GM12878 (cell line): ENCODE results near the gene LARP6. TPM values are rescaled to one million over a fixed set of nuclear protein-coding genes. Genes with fewer than 3 reads are reported as not detected.

Source experiments
- ATAC-seq: fragments of 200-7000 bp; cut with Tn5 transposase; 3 replicates; pipeline ENCODE4 v1.9.1; 2020; ENCODE audit warnings: mild to moderate bottlenecking, moderate library complexity
- BruUV-seq: library from RNA; stranded (reverse); fragments of 400-500 nt; replicated peaks from 2 replicates; lab custom pipeline; 2021; lab: Mats Ljungman, UMichigan
- CTCF ChIA-PET: fragments of 300-600 bp; sonication (Branson Sonifier 250); formaldehyde crosslinking; extraction: SDS; loops from one replicate; lab custom pipeline; 2021; ENCODE audit warnings: inconsistent platforms; lab: Yijun Ruan, JAX
- POLR2A ChIA-PET: fragments of 350-600 bp; formaldehyde crosslinking; extraction: SDS; loops from one replicate; lab custom pipeline; 2021; ENCODE audit warnings: inconsistent platforms; lab: Charles Lee
- RAD21 ChIA-PET: fragments of 300-600 bp; sonication (Branson Sonifier 250); formaldehyde crosslinking; loops from one replicate; lab custom pipeline; 2023; ENCODE audit warnings: antibody characterized with exemption; ENCODE audit not compliant: unreplicated experiment; lab: Charles Lee
- SMC1A ChIA-PET: fragments of 300-600 bp; sonication (Branson Sonifier 250); formaldehyde crosslinking; loops from one replicate; lab custom pipeline; 2023; ENCODE audit not compliant: unreplicated experiment, uncharacterized antibody; lab: Charles Lee
- DNase-seq: peaks from one replicate; pipeline ENCODE4 v3.0.0-alpha.2; 2011; ENCODE audit warnings: low read depth, low spot score
- FAIRE-seq: peaks from 3 replicates; lab custom pipeline; 2011; peaks lifted over from hg19 to GRCh38; lab: Jason Lieb, UNC
- H2AFZ ChIP-seq: 2 replicates; pipeline ENCODE4 v1.6.0; 2011; ENCODE audit warnings: low read depth, low read length, control low read depth; ENCODE audit not compliant: control insufficient read depth
- H3K27ac ChIP-seq: 2 replicates; pipeline ENCODE4 v1.5.1; 2011; ENCODE audit warnings: control low read depth; ENCODE audit not compliant: control insufficient read depth, insufficient read depth
- H3K27me3 ChIP-seq, 2 experiments: replicated peaks in 1 of 2; 2 replicates each; pipeline versions ENCODE4 v1.6.0 to v1.6.1; 2011; ENCODE audit warnings: low read length in 1 of 2; ENCODE audit not compliant: control insufficient read depth in 2 of 2, insufficient read depth in 2 of 2
- H3K36me3 ChIP-seq, 2 experiments: 2 replicates each; pipeline ENCODE4 v1.5.1; 2011; ENCODE audit warnings: low read length in 1 of 2; ENCODE audit not compliant: control insufficient read depth in 2 of 2, insufficient read depth in 2 of 2
- H3K4me1 ChIP-seq: 2 replicates; pipeline ENCODE4 v1.6.1; 2011; ENCODE audit warnings: mild to moderate bottlenecking, low read length, moderate library complexity, mixed read lengths; ENCODE audit not compliant: control insufficient read depth, insufficient read depth
- H3K4me2 ChIP-seq: 2 replicates; pipeline ENCODE4 v1.6.0; 2011; ENCODE audit warnings: control low read depth; ENCODE audit not compliant: control insufficient read depth, insufficient read depth
- H3K4me3 ChIP-seq: fragments of 200-600 bp; sonication (generic); 2 replicates; pipeline ENCODE4 v1.5.1; 2016
- H3K79me2 ChIP-seq: 2 replicates; pipeline ENCODE4 v1.6.0; 2011; ENCODE audit warnings: low read length; ENCODE audit not compliant: control insufficient read depth, insufficient read depth
- H3K9ac ChIP-seq: 2 replicates; pipeline ENCODE4 v1.8.0; 2011; ENCODE audit warnings: low read length, control low read depth, mixed read lengths; ENCODE audit not compliant: control insufficient read depth, insufficient read depth
- H3K9me3 ChIP-seq: replicated peaks from 3 replicates; pipeline ENCODE4 v1.5.1; 2011; ENCODE audit warnings: mild to moderate bottlenecking, low read length; ENCODE audit not compliant: control insufficient read depth, insufficient read depth
- H4K20me1 ChIP-seq: 2 replicates; pipeline ENCODE4 v1.6.0; 2011; ENCODE audit not compliant: control insufficient read depth, insufficient read depth
- EGR1 ChIP-seq, 2 experiments: IDR thresholded peaks; 1 replicate in 1 of 2; 2 replicates in 1 of 2; pipeline ENCODE4 v1.6.1; 2011 to 2012; ENCODE audit warnings: low read depth in 2 of 2, low read length in 2 of 2, borderline replicate concordance in 1 of 2, mild to moderate bottlenecking in 1 of 2, moderate library complexity in 1 of 2
- NR2F1 ChIP-seq: fragments of 450-650 bp; conservative IDR thresholded peaks from 2 replicates; pipeline ENCODE4 v1.6.1; 2017; ENCODE audit warnings: mild to moderate bottlenecking
- POLR2AphosphoS5 ChIP-seq: IDR thresholded peaks from 2 replicates; pipeline ENCODE4 v1.6.1; 2011; ENCODE audit warnings: mild to moderate bottlenecking, low read length, inconsistent platforms
- SREBF1 ChIP-seq: IDR thresholded peaks from 2 replicates; pipeline ENCODE4 v1.6.1; 2012; ENCODE audit warnings: mild to moderate bottlenecking, low read length
- WGBS: methylation state at CpG from one replicate; pipeline ENCODE4 v1.1.6; 2016; ENCODE audit warnings: low lambda C conversion rate; ENCODE audit not compliant: insufficient replicate concordance, insufficient coverage; ENCODE audit errors: missing lambda C conversion rate; 5-methylcytosine and 5-hydroxymethylcytosine counted together
- in situ Hi-C: fragments of 300-500 bp; cut with MboI; formaldehyde crosslinking; loops from 9 replicates; pipeline ENCODE4 v1.14.3; 2018; ENCODE audit warnings: mixed read lengths
- intact Hi-C: fragments of 100-400 bp; cut with micrococcal nuclease; formaldehyde crosslinking; loops from one replicate; pipeline ENCODE4 v1.14.2; 2022; ENCODE audit not compliant: unreplicated experiment
- polyA plus RNA-seq, 11 experiments: library from polyadenylated mRNA; depleted of rRNA in 4 of 11; unstranded in 6 of 11; stranded (reverse) in 5 of 11; fragments of >200 nt; fragmentation: Nextera tagmentation in 4 of 11; fragmentation: Illumina TruSeq in 1 of 11; extraction: Ambion mirVana in 4 of 11; extraction: Trizol in 1 of 11; gene quantifications; 1 replicate in 1 of 11; 2 replicates in 10 of 11; pipeline versions ENCODE4 v1.2.1 to v1.2.3, GENCODE V29; 2011 to 2016; ENCODE audit warnings: inconsistent platforms in 2 of 11, missing spikeins in 2 of 11, low read depth in 1 of 11
- total RNA-seq, 4 experiments: library from RNA; depleted of rRNA in 3 of 4; stranded (reverse); fragments of >200 nt in 3 of 4; fragmentation: Illumina TruSeq in 1 of 4; extraction: Trizol in 1 of 4; gene quantifications; 2 replicates each; pipeline versions ENCODE4 v1.2.1 to v1.2.3, GENCODE V29; 2013 to 2021
- TF ChIP-seq, protein P1 (sequence below): IDR thresholded peaks from 2 replicates; pipeline ENCODE4 v1.6.1; 2011; ENCODE audit warnings: mild to moderate bottlenecking, low read depth, low read length, moderate library complexity; ENCODE audit not compliant: insufficient replicate concordance
- TF ChIP-seq, protein P2 (sequence below): IDR thresholded peaks from 2 replicates; pipeline ENCODE4 v1.6.1; 2011; ENCODE audit warnings: borderline replicate concordance, low read depth, mild to moderate bottlenecking, moderate library complexity, mixed read lengths, low read length; ENCODE audit not compliant: insufficient read depth; ENCODE audit errors: extremely low read length
- TF ChIP-seq, protein P3 (sequence below): IDR thresholded peaks from 2 replicates; pipeline ENCODE4 v1.6.1; 2011; ENCODE audit warnings: low read depth, low read length, improper control_type of control experiment, borderline replicate concordance

Gene LARP6
- total and polyA plus RNA-seq, 10 of the 15 experiments (the other 5 are each of a cell fraction or from before 2014, with no cell fraction given) = 0.74 to 14.6 (median 3.9) TPM

GRCh38 chr15:70876683-70877082 lies 22.7 kb upstream of the LARP6 start (continued):
- TF ChIP-seq, protein P1, sequence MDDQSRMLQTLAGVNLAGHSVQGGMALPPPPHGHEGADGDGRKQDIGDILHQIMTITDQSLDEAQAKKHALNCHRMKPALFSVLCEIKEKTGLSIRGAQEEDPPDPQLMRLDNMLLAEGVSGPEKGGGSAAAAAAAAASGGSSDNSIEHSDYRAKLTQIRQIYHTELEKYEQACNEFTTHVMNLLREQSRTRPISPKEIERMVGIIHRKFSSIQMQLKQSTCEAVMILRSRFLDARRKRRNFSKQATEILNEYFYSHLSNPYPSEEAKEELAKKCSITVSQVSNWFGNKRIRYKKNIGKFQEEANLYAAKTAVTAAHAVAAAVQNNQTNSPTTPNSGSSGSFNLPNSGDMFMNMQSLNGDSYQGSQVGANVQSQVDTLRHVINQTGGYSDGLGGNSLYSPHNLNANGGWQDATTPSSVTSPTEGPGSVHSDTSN = no peak
- TF ChIP-seq EGR1 (IDR thresholded peaks at IDR 0.05; ENCODE audit: borderline replicate concordance in 1 of 2, low read depth in 2 of 2, low read length in 2 of 2) (no peak), POLR2AphosphoS5 (no peak)

DNA sequence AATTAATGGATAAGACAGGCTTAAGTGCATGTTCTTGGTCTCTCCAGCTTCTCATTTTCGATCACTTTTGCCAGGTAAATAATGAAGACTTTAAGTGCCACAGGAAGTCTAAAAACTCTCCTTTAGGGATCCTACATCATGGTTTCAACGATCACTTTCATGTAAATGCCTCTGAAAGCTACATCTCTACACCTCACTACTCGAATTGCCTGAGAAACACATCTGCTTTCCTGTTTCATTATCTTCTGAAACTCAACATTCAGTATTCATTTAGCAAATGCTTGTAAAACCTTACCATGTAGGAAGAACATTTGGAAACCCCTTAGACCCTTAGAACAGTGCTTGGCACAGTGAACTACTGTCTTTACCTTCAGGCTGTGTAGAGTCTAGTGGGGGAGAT lies 22.1 kb upstream of the LARP6 start:
- Histone ChIP-seq H3K9me3 (no peaks in the 10 kb centered on the region), H3K27me3 (no peaks in the 10 kb centered on the region), H2AFZ (peak overlapping the region; percentile 54), H3K27ac (peak overlapping the region; percentile 61), H3K79me2 (no peaks in the 10 kb centered on the region), H3K36me3 (no peaks in the 10 kb centered on the region), H3K4me2 (peak overlapping the region; percentile 75), H4K20me1 (no peaks in the 10 kb centered on the region), H3K4me1 (peaks cover 11% of the 10 kb centered on the region), H3K9ac (no peak overlapping the region), H3K4me3 (no peak overlapping the region)
- ATAC-seq (peak; percentile 36), DNase-seq (no peak), FAIRE-seq (peak; percentile 75)
- TF ChIP-seq NR2F1 (no peak), SREBF1 (no peak)
- TF ChIP-seq, protein P2, sequence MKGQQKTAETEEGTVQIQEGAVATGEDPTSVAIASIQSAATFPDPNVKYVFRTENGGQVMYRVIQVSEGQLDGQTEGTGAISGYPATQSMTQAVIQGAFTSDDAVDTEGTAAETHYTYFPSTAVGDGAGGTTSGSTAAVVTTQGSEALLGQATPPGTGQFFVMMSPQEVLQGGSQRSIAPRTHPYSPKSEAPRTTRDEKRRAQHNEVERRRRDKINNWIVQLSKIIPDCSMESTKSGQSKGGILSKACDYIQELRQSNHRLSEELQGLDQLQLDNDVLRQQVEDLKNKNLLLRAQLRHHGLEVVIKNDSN = no peak
- TF ChIP-seq, protein P3, sequence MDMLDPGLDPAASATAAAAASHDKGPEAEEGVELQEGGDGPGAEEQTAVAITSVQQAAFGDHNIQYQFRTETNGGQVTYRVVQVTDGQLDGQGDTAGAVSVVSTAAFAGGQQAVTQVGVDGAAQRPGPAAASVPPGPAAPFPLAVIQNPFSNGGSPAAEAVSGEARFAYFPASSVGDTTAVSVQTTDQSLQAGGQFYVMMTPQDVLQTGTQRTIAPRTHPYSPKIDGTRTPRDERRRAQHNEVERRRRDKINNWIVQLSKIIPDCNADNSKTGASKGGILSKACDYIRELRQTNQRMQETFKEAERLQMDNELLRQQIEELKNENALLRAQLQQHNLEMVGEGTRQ = no peak
- POLR2A ChIA-PET = no interaction called here
- WGBS = 0% methylated on average over 3 of the region's 3 CpGs
- in situ Hi-C loops (no loop called here), intact Hi-C loops (no loop called here)
- BruUV-seq = no TSS peak
- SMC1A ChIA-PET = no interaction called here
- CTCF ChIA-PET = no interaction called here
- RAD21 ChIA-PET = no interaction called here
